Lung microvascular endothelial cell (primary cell): Measurements from ENCODE around the gene NLGN1. TPM values are rescaled to one million over a fixed set of nuclear protein-coding genes. Genes with fewer than 3 reads are reported as not detected.

Source experiments
- DNase-seq, 2 donors: peaks; one replicate each; pipeline versions ENCODE4 v3.0.0 to v3.0.0-alpha.2; 2010; ENCODE audit warnings: low read depth in 2 of 2
- total RNA-seq: library from RNA; depleted of rRNA; stranded (reverse); fragments of >200 nt; gene quantifications from 2 replicates; pipeline ENCODE4 v1.2.1, GENCODE V29; 2014

Gene NLGN1
- total RNA-seq, 1 donor from 2014 or later = 0.20 TPM

DNA sequence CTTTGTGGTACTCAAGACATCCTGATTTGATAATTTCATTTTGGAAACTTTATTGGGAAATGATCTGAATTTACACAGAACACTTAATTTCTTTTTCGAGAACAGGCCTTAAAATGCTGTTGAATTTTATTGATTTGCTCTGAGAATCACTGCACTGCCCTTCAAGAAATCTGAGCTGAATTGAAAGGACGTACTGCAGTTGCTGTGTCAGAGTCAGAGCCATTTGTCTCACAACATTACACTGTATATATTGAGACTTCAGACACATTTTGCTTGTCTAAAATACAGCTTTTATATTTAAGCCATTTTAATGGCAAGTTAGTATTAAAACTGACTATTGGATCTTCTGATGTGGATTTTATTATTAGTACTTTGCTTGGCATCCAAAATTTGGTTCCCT is 504.1 kb downstream of the NLGN1 start:
- no peak for DNase-seq

DNA sequence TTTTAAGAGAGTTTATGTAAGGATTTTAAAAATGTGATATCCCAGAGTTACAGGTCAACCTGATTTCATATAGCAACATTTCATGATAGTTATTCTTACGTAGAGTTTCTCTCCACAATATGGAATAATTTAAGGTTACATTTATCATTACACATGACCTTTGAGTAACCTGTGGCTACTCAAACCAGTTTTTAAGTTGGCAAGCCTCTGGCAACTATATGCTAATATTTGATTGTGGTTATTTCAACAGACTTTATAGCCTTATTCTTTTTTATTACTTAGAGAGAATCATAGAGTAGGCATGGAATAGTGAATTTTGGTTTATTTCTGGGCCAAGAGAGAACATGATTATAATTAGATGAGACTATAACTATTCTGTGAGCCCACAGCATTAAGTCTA is 504.9 kb downstream of the NLGN1 start:
- DNase-seq = no peak

DNA sequence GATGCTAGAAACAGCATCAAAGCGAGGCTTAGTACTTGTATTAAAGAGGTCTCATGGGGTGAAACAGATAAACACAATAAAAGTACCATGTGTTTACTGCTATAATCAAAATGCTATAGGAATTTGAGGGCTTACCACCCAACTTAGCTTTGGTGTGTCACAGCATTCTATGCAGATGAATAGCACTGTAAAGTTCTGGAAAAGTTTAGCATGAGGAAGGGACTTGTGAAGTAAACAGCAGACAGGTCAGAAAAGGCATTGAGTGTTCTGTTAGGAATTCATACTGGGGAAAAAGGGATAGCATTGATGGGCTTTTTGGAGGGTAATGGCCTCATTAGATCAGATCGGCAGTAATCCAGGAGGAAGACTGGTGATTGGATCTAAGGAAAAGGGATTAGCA is 505.3 kb downstream of the NLGN1 start:
- no peak for DNase-seq

DNA sequence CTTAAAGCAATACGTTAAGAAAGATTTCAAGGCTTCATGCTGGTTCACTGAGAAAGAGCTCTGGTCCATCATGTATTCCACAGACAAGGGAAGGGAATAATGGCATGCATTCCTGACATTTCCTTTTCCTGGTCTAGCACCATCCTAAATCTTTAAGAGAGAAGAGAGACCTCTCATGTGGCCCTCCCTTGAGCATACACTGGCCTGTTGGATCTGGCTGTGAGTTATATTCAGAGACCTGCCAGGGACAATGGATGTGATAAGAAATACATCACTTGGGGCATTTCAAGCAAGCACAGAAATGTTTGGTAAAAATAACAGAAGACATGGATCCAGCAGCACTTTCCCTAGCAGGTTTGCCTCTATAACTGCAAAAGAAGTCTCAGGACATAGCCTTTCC is 507.8 kb downstream of the NLGN1 start:
- no peak for DNase-seq

DNA sequence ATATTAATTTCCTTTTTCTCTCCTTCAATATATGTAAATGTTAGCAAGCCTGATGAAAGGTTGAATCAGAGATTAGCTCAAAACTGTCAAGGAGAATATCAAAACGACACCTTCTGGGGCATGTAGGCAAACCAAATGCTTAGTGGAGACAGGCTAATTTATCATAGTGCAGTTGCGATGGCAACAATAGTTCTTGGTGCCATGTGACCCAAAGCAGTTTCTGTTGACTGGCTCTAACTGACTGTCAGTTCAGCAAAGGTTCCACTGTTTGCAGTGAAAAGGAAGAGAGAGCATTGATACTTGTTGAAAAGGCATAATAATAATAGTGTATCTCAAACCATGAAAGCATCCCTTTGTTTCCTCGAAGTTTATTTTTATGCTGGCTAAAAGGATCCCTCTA is 513.9 kb downstream of the NLGN1 start:
- DNase-seq = peak; percentile 24 to 52

DNA sequence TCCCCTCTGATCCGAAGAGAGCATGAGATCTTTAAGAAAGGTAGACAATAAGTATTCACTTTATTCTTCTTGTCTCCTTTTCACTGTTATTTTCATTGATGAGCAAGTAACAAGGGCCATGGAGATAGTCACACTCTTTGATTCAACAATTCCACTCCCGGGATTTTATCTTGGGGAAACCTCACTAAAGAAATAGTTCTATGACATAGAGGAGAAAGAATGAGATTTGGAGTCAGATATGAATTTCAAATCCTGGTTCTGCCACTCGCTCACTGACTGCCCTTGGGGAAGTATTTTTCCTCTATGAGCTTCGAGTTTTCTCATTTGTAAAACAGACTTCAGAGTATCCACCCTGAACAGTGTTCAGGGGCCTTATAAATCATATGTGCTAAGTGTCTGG is 514.6 kb downstream of the NLGN1 start:
- DNase-seq = no peak

DNA sequence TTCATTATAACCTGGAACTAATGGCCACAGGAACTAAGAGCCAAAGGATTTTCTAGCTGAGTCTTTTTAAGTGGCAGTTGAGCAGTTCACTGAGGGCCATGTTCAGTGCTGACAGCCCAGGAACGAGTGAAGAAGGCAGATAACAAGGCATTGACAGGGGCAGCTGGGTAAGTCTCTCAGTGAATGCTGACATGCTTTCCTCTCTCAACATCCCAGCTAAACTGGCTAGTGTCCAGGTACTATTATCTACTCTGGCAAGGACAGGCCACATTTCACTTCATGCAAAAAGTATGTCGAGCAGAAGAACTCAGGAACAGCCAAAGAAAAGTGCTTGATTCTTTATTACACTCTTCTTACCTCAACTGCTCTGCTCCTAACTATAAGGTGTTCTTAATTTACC is 515.9 kb downstream of the NLGN1 start:
- DNase-seq = peak; percentile 34 to 60

DNA sequence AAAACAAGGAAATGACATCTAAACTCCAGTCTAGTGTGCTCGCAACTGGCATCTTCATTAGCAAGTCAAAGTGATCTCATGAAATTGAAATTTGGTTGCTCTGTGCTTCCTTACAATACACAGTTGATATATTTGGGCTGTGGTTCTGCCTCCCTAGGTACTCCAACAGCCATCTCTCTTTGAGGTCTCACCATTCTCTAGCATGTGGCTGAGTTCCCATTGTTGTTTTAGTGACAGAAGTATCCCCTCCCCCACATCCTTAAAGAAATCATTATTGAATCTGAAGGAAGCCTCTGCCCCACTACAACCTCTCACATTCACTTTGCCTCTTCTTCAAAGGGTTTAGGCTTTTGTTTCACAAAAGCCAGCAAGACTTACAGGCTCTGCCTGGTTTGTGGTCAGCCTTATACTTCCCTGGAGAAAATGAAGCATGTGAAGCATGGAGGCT is 516.5 kb downstream of the NLGN1 start:
- no peak for DNase-seq

DNA sequence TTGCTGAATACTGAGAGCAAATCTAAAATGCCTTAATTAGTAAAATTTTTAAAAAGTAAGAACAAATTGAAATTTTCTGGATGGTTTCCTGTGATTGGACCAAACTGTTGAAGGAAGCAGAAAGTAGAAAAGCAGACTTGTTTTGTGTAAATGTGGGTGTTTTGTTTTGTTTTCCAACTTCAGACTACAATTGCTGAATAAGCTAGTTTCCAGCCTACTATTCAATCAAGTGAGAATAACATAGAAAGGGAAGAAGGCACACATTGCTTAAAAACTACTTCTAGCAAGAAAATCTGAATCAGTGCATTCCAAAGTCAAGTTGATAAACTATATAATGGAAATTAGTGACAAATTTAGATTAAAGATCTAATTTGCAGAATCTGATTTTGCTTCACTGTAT is 519.3 kb downstream of the NLGN1 start:
- no peak for DNase-seq

DNA sequence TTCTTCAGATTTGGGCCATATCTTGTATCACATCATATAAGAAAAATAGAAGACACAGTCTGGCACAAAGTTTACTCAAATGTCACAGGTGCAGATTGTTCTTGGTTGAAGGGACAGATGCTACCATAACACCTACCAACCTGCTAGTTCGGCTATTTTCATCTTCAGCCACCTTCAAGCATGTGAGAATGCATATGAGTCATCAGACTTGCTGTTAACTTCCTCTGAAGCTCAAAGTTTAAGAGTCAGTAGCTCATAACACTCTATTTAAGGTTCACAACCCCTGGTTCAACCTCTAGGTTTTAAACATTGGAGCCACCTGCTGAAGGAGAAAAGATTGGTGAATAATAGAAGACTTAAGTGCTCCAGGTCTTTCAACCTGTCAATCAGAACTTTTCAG is 522.8 kb downstream of the NLGN1 start:
- peak in 1 of 2 donors; percentile 53 for DNase-seq

DNA sequence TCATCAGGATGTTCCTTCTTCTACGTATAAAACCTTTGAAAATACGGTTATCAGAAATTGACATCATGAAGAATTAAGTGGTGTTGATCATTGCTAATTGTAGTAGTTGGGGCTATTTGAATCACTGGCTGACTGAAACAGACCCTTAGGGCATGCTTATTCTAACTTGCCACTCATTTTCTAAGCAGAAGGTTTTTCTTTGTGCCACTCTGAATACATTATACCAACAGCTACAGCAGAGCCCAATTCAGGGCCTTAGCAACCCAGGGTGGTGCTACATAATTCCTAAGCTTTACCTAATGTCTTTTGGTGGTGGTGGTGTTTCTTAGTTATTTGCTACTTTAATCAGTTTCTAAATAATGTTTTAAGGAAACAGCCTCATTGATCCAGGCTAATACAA is 524.2 kb downstream of the NLGN1 start:
- DNase-seq = no peak

DNA sequence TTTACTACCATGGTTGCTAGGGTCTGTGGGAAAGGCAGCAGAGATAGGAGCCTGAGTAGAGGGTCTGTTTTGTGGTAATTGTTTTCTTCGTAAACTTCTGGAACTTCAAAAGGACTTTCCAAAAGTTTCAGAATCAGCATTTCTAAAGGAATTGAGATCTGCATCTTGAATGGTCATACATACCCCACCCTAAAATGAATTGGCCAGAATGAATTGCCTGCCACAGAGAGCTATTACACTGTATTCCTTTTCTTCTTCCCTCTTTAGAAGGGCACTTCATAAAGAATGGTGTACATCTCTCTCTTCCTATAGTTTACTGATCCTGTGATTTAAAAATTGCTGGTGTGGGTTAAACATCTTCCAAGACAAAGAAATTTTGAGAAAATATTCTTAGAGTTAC is 525.7 kb downstream of the NLGN1 start:
- no peak for DNase-seq

DNA sequence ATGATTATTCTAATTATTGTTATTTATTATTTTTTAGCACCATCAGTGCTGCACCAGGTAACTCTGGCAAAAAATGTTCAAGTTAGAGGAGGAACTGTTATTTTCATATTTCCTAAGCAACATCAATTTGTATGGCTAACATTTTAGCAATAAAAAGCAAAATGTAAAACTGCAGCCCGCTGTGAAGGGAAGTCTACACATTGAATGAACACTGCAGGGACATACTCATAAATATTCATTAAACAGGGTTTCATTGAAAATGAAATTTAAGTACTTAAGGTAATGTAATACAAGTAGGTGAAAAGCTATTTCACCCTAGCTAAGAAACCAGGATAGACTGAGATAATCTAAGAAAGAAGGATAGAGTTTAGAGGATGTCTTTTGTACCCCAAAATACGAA is 532.7 kb downstream of the NLGN1 start:
- no peak for DNase-seq

DNA sequence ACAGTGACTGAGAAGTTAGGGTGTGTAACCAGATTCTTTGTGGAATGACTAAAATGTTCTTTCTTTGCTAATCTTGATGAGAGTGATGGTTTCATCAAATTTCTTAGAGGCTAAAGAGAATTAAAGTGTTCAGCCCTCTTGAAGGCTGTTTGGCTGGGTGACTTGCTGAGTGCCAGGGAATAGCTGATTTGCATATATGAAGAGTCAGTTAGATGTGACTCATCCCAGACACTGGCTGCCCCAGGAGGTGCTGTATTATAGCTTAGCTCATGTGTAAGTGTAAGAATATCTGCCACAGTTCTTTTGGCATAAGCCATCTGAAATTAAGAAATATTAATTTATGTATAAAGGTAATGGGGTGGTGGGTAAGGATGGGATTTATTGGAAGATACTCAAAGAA is 535.1 kb downstream of the NLGN1 start:
- DNase-seq = peak in 1 of 2 donors; percentile 76

DNA sequence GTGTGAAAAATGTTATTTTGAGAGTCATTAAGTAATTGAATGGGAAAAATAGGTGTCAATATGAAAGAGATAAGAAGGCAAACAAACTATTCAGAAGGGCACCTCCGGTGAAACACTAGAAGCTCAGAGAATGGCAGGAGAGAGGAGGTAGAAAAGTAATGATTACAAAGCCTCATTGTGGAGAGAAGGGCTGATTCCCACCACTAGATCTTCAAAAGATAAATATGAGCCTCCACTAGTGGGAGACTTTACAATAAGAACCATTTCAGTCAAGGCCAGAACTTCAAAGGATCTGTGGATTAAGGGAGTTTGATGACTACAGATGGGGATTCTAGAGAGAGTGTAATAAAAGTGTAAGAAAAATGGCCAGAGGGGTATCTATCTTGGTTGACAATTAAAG is 535.6 kb downstream of the NLGN1 start:
- no peak for DNase-seq

DNA sequence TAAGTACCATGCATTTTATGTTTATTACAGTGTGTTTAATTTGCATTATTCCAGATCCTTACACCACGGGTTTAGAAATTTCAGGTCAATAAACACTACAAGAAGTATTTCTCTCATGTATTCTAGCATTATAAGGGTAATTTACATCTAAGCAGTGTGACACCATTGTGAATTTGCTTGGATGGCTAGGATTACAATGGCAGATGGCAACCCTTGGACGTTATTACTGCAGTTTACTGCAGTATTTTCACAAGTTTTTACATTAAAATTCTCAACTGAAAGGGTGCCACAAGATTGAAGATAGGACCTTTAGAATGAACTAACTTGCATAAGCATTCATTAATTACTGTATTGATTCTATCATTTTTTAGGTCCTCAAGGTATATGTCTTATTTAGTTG is 538.8 kb downstream of the NLGN1 start:
- no peak for DNase-seq

DNA sequence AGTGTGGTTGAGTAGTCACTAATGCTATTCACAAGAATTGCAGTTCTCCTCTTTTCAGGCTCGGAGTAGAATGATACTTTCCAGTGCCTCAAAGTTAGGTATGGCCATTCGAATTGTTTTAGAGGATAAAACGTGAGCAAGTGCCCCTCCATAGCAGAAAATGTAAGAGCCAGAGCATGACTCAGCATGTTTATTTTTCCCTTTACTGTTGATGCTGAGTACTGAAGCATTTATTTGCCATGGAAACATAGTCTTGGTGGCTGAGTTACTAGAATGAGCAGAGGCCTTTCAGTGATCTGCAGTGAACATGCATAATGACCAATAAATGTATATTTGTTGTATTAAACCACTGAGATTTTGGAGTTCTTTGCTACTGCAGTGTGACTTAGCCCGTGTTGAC is 540.6 kb downstream of the NLGN1 start:
- peak; percentile 76 to 82 for DNase-seq

DNA sequence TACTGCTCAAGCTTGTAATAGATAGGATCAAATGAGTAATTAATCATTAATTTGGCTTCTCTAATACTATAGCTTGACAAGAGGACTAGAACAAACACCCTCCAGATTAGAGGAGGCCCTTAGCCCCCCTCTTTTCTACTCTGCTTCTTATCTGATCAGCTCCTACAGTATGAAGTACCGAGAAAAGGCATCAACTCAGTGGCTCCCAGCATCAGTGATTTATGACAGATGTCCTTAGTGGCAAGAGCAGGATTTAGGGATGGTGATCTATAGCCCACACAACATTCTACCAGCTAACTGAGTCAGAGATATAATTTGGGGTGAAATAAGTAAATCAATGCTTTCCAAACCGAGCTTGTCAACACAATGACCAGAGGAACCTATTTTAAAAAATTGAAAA is 541.1 kb downstream of the NLGN1 start:
- peak in 1 of 2 donors; percentile 1 for DNase-seq

DNA sequence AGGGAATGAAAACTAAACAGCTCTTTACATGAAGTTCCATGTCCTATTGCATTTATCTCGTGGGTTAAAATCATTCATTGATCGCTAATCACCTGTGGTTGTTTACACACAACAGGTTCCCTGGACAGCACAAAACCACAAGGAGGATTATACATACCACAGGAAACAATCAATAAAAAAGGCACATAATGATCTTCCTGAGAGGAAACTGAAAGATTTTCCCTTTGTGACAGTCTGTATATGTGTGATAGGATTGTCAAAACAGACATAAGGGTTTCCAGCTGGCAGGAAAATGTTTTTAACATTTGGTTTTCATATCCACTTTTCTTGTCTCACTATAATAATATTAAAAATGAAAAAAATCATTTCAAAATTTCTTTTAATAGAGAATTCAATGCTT is 541.8 kb downstream of the NLGN1 start:
- DNase-seq = peak; percentile 45 to 80

DNA sequence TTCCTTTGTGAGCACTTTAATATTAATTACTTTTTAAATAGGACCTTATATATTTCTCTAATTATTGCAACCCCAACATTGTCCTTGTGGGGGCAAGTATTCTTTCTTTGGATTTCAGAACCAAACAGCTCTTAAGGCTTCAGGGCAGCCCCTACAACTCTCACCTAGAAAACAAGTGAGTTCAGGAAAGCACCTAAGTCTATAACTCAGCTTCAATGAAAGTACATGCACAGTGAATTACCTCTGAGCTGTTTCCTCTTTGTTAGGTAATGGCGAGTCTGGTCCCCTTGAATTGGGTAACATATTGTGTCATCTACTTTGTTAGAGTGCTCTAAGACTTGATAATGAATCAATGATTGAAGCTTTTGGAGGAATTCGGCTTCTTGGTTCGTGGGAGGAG is 545.7 kb downstream of the NLGN1 start:
- DNase-seq = no peak

DNA sequence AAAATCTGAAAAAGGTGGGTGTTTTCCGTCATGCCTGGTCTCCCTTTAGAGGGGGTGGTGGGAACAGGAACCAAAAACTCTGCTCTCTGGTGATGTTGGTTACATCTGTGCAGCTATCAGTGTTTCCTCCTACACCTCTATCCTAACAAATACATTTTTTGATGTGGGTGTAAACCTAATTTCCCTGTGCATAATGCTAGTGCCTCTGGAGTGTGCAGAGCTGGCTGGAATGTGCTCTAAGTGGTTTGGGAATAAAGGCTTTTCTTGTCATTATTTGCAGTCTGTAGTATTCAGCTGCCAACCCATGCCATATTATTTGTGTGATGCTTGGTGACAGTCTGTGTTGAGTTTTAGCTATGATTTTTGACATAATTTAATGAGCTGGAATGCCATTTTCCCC is 547.6 kb downstream of the NLGN1 start:
- DNase-seq = no peak

DNA sequence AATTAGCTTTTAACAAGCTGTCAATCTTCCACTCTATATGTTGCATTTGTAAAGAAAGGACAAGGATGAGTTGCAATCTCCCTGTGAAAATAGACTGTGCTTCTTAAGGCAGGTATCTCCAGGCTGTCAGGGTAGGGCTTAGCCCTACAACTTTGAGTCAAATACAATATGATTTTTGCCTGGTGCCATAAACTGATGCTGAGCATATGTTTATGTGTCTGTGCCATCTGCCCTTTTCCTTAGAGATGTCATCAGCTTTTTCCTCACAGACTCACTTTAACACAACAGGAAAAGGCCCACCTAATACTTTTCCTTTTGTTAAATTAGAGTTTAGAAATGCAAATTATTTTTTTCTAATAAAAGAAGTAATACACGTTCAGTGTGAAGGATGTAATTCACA is 548.3 kb downstream of the NLGN1 start:
- no peak for DNase-seq

DNA sequence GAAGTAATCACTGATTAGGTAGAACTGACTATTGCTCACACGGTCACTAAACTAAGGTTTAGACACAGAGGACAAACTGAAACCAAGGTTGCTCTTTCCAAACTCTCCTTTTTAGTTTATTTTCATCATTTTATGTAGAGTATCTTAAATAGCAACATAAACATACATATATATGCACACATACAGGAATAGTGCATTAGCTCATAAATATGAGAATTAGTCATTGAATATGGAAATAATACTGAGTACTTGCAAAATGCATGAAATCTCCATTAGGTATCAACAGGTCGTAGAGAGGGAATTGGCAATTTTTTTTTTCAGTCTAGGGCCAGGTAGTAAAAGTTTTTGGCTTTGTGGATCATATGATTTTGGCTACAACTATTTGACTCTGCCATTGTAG is 557.1 kb downstream of the NLGN1 start:
- DNase-seq = no peak

DNA sequence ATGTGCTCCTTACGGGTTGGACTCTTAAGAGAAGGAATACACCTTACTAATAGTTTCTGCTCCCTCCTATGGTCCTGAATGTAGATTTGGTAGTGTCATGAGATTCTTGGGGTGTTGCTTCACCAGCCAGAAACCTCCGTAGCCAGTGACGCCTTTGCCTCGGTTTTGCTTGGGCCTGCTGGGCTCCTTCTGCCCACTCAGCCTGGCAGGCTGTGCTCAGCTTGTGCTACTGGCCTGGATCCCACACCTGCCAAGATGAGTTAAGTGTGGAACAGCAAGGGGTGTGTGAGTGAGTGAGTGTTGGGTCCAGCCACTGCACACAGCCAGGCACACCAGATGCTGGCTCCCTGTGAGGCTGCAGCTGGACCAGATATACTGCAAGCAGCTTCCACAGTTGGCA is 560.1 kb downstream of the NLGN1 start:
- no peak for DNase-seq

DNA sequence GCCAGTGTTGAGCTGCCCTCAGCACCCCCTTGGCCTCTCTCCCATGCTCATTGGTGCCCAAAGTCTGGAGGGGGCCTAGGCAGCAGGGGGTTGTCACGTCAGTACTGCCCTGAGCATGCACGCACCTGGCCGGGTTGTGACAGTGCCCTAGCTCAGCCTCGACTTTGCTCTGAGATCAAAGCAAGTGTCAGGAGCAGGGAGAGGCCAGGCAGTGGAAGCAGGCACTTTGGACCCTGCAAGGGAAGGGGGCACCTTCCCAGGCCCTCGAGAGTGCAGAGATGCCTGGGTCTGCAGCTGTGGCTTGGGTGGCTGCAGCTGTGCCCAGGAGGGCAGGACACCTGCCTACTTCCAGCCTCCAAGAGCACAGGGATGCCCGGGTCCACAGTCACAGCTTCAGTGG is 561.3 kb downstream of the NLGN1 start:
- DNase-seq = no peak
